Ureter (tissue), 1 donor: ENCODE measurements around the gene ZNF488. TPM values are rescaled to one million over a fixed set of nuclear protein-coding genes. Genes with fewer than 3 reads are reported as not detected.

Experiments
- DNase-seq: peaks from one replicate; pipeline ENCODE4 v3.0.0-alpha.2; 2020; ENCODE audit warnings: low spot score
- total RNA-seq: library from RNA; stranded (reverse); gene quantifications from one replicate; pipeline ENCODE4 v1.2.4, GENCODE V29; 2023
- donor health status: DM: yes; HTN: yes; CAD: no.

The ZNF488 gene
- total RNA-seq, 1 donor from 2014 or later: 1.8 TPM

DNA sequence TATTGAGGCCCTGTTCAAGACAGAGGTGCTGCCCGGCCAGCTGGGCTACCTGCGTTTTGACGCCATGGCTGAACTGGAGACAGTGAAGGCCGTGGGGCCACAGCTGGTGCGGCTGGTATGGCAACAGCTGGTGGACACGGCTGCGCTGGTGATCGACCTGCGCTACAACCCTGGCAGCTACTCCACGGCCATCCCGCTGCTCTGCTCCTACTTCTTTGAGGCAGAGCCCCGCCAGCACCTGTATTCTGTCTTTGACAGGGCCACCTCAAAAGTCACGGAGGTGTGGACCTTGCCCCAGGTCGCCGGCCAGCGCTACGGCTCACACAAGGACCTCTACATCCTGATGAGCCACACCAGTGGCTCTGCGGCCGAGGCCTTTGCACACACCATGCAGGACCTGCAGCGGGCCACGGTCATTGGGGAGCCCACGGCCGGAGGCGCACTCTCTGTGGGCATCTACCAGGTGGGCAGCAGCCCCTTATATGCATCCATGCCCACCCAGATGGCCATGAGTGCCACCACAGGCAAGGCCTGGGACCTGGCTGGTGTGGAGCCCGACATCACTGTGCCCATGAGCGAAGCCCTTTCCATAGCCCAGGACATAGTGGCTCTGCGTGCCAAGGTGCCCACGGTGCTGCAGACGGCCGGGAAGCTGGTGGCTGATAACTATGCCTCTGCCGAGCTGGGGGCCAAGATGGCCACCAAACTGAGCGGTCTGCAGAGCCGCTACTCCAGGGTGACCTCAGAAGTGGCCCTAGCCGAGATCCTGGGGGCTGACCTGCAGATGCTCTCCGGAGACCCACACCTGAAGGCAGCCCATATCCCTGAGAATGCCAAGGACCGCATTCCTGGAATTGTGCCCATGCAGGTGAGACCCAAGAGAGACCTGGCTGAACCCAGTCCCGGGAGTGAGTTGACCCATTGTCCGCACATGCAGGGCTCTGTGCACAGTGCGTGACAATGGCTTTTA lies 33.1 kb downstream of the ZNF488 start:
- no peak for DNase-seq

- DNase-seq: no peak
Observed at GRCh38 chr10:47349941-47350371, 34.1 kb downstream of the ZNF488 start.

- DNase-seq: no peak
Observed at GRCh38 chr10:47349516-47349915, 34.6 kb downstream of the ZNF488 start.

DNA sequence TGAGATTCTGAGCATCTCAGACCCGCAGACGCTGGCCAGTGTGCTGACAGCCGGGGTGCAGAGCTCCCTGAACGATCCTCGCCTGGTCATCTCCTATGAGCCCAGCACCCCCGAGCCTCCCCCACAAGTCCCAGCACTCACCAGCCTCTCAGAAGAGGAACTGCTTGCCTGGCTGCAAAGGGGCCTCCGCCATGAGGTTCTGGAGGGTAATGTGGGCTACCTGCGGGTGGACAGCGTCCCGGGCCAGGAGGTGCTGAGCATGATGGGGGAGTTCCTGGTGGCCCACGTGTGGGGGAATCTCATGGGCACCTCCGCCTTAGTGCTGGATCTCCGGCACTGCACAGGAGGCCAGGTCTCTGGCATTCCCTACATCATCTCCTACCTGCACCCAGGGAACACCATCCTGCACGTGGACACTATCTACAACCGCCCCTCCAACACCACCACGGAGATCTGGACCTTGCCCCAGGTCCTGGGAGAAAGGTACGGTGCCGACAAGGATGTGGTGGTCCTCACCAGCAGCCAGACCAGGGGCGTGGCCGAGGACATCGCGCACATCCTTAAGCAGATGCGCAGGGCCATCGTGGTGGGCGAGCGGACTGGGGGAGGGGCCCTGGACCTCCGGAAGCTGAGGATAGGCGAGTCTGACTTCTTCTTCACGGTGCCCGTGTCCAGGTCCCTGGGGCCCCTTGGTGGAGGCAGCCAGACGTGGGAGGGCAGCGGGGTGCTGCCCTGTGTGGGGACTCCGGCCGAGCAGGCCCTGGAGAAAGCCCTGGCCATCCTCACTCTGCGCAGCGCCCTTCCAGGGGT lies 35.2 kb downstream of the ZNF488 start:
- no peak for DNase-seq

GRCh38 chr10:47348138-47348651 lies 35.9 kb downstream of the ZNF488 start, which contains the start of gene RBP3:
Gene RBP3, plus strand, starts transcription at chr10:47348363. Its CDS starts 122 bp downstream, at chr10:47348485.
- DNase-seq: no peak

- DNase-seq: no peak
Observed at GRCh38 chr10:47347303-47347675, 36.8 kb downstream of the ZNF488 start.

DNA sequence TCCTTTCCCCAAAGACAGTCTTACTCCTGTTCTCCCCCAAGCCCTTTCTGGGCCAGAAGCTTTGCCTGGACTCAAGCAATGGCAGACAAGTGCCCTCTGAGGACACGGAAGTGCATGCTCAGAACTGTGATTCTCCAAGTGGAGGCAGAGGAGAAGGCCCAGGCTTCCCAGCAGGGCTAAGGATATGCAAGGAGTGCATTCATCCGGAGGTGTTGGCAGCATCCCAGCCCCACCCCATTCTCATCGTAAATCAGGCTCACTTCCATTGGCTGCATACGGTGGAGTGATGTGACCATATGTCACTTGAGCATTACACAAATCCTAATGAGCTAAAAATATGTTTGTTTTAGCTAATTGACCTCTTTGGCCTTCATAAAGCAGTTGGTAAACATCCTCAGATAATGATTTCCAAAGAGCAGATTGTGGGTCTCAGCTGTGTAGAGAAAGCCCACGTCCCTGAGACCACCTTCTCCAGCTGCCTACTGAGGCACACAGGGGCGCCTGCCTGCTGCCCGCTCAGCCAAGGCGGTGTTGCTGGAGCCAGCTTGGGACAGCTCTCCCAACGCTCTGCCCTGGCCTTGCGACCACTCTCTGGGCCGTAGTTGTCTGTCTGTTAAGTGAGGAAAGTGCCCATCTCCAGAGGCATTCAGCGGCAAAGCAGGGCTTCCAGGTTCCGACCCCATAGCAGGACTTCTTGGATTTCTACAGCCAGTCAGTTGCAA lies 37.4 kb downstream of the ZNF488 start:
- DNase-seq: no peak

DNA sequence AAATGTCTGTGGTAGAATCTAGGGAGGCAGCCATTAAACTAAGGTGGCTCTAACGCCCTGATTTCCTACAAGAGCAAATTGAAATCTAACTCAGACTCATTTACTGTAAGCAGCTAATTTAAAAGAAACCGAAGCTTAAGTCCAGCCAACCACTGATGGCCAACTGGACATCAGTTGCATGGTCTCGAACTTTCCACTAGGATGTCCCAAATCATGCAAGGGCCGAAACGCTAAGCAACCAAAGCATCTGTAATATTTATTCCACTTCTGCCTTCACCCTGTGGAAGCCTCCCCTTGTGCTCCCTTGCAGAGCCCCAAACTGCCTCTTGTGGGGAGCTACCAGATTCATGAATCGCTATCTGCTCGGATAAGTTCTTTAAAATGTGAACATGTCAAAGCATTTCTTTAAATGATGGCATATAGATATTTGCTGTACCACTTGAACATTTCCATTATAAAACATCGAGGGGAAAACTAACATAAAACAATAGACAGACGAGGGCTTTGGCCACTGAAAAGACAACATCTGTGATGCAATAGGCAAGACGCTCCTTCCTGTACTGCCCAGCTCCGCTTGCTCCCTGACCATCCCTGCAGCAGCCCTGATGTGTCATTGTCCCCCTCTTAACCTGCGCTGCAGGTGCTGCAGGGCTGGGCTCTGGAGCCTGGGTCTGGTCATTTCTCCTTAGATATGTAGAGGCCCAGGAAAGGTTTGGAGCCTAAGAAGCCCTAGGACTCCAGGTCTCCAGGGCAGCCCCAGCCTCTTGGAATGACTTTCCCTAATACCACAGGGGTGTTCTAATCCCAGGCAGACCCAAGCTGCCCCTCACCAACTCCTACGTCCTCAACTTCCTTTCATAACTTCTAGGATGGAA lies 38.9 kb downstream of the ZNF488 start:
- DNase-seq: no peak

- no peak for DNase-seq
Observed at GRCh38 chr10:47340608-47341170, 43.4 kb downstream of the ZNF488 start.

- no peak for DNase-seq
Observed at GRCh38 chr10:47339759-47340607, 44.1 kb downstream of the ZNF488 start.

- DNase-seq: no peak
Observed at GRCh38 chr10:47339186-47339735, 44.8 kb downstream of the ZNF488 start.

- no peak for DNase-seq
Observed at GRCh38 chr10:47337310-47337709, 46.8 kb downstream of the ZNF488 start.

DNA sequence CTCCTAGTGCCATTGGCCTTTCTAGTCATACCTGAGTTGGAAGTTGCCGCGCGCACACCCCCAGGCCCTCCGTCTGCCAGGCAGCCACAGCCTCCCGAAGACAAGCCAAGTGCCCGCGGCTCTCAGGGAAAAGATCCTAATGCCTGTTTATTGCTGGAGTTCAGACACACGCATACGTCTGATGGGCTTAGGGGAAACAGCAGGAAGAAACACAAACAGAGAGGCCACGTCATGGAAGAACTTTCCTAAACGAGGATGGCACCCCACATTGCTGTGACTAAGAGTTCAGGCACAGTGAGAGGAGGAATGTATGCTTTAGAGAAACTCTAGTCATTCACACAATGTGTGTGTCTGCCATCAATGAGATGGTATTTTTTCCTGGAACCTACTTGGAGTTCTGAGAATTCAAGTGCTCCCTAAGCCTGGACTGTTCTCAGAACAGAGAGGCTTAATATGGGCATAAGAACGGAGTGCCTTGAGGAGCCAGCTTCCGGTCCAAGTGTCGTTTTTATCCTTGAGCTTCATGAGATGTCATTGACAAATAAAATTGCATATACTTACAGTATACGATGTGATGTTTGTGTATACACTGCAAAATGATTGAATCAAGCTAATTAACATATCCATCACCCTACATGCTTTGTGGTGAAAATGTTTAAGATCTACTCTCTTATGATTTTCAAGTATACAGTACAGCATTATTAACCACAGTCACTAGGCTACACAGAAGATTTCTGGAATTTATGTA lies 47.5 kb downstream of the ZNF488 start:
- no peak for DNase-seq

DNA sequence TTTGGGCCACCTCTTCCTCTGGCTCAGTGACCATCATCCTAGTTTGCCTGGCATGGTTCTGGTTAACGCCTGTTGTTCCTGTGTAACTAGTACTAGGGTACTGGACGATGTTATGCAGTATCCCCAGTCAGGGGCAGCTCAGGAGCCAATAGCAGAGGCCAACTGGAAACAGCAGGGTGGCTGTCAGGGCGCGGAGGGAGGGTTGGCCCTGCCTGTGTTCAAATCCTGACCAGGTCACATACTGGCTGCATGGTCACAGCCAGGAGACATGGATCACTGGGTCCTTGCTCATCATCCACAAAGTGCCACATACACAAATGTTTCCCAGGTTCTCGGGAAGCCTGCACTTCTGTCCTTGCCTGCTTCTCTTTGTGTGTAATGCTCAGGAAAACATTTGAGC lies 48.2 kb downstream of the ZNF488 start:
- no peak for DNase-seq

GRCh38 chr10:47334466-47335295 lies 49.4 kb downstream of the ZNF488 start:
- no peak for DNase-seq

GRCh38 chr10:47333532-47333931 lies 50.6 kb downstream of the ZNF488 start:
- DNase-seq: no peak

GRCh38 chr10:47332946-47333345 lies 51.1 kb downstream of the ZNF488 start:
- no peak for DNase-seq
